GM12864 (cell line): Measurements from ENCODE around the gene SH3BGRL2.

Experiments used
- DNase-seq: peaks from one replicate; pipeline ENCODE4 v3.0.0-alpha.2; 2011; ENCODE audit warnings: low read depth
- H3K4me3 ChIP-seq: 2 replicates; pipeline ENCODE4 v1.5.1; 2011; ENCODE audit warnings: mild to moderate bottlenecking, low read depth, low read length, control low read depth
- TF ChIP-seq, protein P1 (sequence below): IDR thresholded peaks from 2 replicates; pipeline ENCODE4 v1.5.1; 2011; ENCODE audit warnings: low read depth, mild to moderate bottlenecking, moderate library complexity, low read length, control low read depth, inconsistent platforms; ENCODE audit errors: missing control alignments

The SH3BGRL2 gene

GRCh38 chr6:79713701-79714322, 82.7 kb downstream of the SH3BGRL2 start:
- H3K4me3 ChIP-seq = no peak overlapping the region
- no peak for DNase-seq
- TF ChIP-seq, protein P1, sequence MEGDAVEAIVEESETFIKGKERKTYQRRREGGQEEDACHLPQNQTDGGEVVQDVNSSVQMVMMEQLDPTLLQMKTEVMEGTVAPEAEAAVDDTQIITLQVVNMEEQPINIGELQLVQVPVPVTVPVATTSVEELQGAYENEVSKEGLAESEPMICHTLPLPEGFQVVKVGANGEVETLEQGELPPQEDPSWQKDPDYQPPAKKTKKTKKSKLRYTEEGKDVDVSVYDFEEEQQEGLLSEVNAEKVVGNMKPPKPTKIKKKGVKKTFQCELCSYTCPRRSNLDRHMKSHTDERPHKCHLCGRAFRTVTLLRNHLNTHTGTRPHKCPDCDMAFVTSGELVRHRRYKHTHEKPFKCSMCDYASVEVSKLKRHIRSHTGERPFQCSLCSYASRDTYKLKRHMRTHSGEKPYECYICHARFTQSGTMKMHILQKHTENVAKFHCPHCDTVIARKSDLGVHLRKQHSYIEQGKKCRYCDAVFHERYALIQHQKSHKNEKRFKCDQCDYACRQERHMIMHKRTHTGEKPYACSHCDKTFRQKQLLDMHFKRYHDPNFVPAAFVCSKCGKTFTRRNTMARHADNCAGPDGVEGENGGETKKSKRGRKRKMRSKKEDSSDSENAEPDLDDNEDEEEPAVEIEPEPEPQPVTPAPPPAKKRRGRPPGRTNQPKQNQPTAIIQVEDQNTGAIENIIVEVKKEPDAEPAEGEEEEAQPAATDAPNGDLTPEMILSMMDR = peak; percentile 59

GRCh38 chr6:79717989-79718388, 86.9 kb downstream of the SH3BGRL2 start:
- TF ChIP-seq, protein P1 = no peak
- no peak overlapping the region for H3K4me3 ChIP-seq
- DNase-seq = no peak

GRCh38 chr6:79718509-79719247, 87.5 kb downstream of the SH3BGRL2 start:
- H3K4me3 ChIP-seq = no peak overlapping the region
- TF ChIP-seq, protein P1 = no peak
- DNase-seq = no peak

DNA sequence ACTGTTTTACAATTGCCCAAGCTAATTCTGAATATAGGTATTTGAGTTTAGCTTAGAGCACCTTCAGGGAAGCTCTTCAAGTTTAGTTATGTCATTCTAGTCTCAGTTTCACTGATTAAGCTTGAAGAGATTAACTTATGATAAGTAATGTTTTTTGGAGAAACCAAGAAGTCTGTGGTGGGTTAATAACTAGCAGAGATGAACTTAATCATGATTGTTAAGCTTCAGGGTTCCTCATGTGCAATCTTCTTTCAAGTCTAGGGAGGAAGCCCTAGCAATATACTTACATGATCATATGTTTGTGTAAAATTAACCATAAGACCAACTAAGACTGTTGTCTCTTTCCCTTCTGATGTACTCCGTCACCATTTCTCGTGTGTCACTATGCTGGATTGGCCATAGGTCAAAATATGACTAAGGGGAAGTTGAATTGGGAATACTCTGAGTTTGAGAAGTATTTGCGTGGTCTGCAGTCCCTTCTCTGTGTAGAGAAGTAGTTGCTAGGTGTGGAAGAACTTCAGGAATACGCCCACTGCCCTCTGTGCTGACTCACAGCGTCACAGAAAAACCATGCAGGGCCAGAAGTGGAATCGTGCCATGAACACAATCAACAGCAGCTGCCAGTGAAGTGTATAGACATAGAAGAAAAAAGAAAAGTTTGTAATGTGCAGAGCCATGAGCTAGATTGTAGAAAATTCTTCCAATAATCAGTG, 88.3 kb downstream of the SH3BGRL2 start:
- TF ChIP-seq, protein P1 = no peak
- H3K4me3 ChIP-seq = no peak overlapping the region
- DNase-seq = no peak

DNA sequence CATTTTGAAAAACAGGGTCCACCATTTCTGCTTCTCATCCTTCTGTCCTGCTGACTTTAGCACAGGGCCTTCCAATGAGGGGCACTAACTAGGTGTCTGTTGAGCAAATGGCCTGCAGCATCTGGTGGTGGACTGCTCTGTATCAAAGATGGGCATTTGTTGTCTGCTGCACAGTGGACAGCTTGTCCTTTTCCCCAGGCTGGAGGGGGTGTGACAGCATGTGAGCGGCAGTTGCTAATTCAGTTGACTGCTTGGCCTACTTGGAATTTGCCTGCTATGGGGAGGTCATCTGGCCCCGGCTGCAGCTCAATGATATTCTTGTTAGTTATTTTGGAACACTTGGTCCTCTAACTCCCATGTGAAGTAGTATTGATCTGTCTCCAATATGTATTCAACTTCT, 93.7 kb downstream of the SH3BGRL2 start:
- H3K4me3 ChIP-seq = no peak overlapping the region
- TF ChIP-seq, protein P1 = no peak

GRCh38 chr6:79731471-79731870, 100.3 kb downstream of the SH3BGRL2 start:
- no peak for DNase-seq
- TF ChIP-seq, protein P1 = no peak
- no peak overlapping the region for H3K4me3 ChIP-seq

More for the DNA sequence above, 93.7 kb downstream of the SH3BGRL2 start:
- no peak for DNase-seq
